IMR-90 (cell line): Measurements from ENCODE around the gene MACF1. TPM values are rescaled to one million over a fixed set of nuclear protein-coding genes. Genes with fewer than 3 reads are reported as not detected.

Experiments used
- ATAC-seq: fragments of 200-7000 bp; cut with Tn5 transposase; 2 replicates; pipeline ENCODE4 v1.9.1; 2020; ENCODE audit warnings: low read depth, mild to moderate bottlenecking, moderate library complexity
- BruUV-seq: library from RNA; stranded (reverse); fragments of 400-500 nt; replicated peaks from 2 replicates; lab custom pipeline; 2021; lab: Mats Ljungman, UMichigan
- CTCF ChIA-PET: fragments of 300-600 bp; formaldehyde crosslinking; extraction: SDS; loops from one replicate; lab custom pipeline; 2021; ENCODE audit warnings: antibody characterized with exemption; lab: Yijun Ruan, JAX
- POLR2A ChIA-PET: fragments of 300-600 bp; sonication (Branson Sonifier 250); formaldehyde crosslinking; loops from one replicate; lab custom pipeline; 2022; ENCODE audit warnings: antibody characterized with exemption; ENCODE audit not compliant: unreplicated experiment; lab: Charles Lee
- DNase-seq: peaks from one replicate; pipeline ENCODE4 v3.0.0; 2013
- H2AFZ ChIP-seq: replicated peaks from 2 replicates; pipeline ENCODE3; 2013; ENCODE audit warnings: low read length, mild to moderate bottlenecking; ENCODE audit not compliant: poor library complexity
- H2AK5ac ChIP-seq: 2 replicates; pipeline ENCODE4 v1.6.1; 2013; ENCODE audit warnings: low read depth, low read length, inconsistent platforms
- H2AK9ac ChIP-seq: replicated peaks from 2 replicates; pipeline ENCODE3; 2013; ENCODE audit warnings: mild to moderate bottlenecking, low read depth, low read length, moderate library complexity; ENCODE audit not compliant: poor library complexity
- H2BK120ac ChIP-seq: 2 replicates; pipeline ENCODE4 v1.6.1; 2013; ENCODE audit warnings: low read depth, low read length, inconsistent platforms
- H2BK15ac ChIP-seq: 3 replicates; pipeline ENCODE4 v1.6.1; 2013; ENCODE audit warnings: low read depth, low read length, inconsistent platforms
- H2BK20ac ChIP-seq: 2 replicates; pipeline ENCODE4 v1.6.1; 2013; ENCODE audit warnings: low read depth, mild to moderate bottlenecking, inconsistent platforms, low read length, moderate library complexity
- H2BK5ac ChIP-seq: 2 replicates; pipeline ENCODE4 v1.6.1; 2013; ENCODE audit warnings: mild to moderate bottlenecking, low read depth, low read length, inconsistent platforms; ENCODE audit not compliant: poor library complexity, severe bottlenecking
- H3K14ac ChIP-seq: replicated peaks from 2 replicates; pipeline ENCODE4 v1.6.1; 2013; ENCODE audit warnings: low read depth, low read length, inconsistent platforms
- H3K18ac ChIP-seq: 2 replicates; pipeline ENCODE4 v1.6.1; 2013; ENCODE audit warnings: low read depth, low read length, control low read depth
- H3K23ac ChIP-seq: 2 replicates; pipeline ENCODE4 v1.6.1; 2013; ENCODE audit warnings: low read depth, low read length, inconsistent platforms
- H3K27ac ChIP-seq: 2 replicates; pipeline ENCODE4 v1.5.1; 2013; ENCODE audit warnings: mild to moderate bottlenecking, control low read depth, low read length; ENCODE audit not compliant: insufficient read depth
- H3K27me3 ChIP-seq: 2 replicates; pipeline ENCODE4 v1.6.1; 2013; ENCODE audit warnings: low read length; ENCODE audit not compliant: control insufficient read depth, insufficient read depth
- H3K36me3 ChIP-seq: 2 replicates; pipeline ENCODE4 v1.6.1; 2013; ENCODE audit warnings: low read length, mixed read lengths; ENCODE audit not compliant: control insufficient read depth, insufficient read depth
- H3K4ac ChIP-seq: 2 replicates; pipeline ENCODE4 v1.6.1; 2013; ENCODE audit warnings: low read depth, low read length, inconsistent platforms
- H3K4me1 ChIP-seq: 2 replicates; pipeline ENCODE4 v1.6.1; 2013; ENCODE audit warnings: low read length, mixed read lengths; ENCODE audit not compliant: control insufficient read depth, insufficient read depth
- H3K4me2 ChIP-seq: 2 replicates; pipeline ENCODE4 v1.6.1; 2013; ENCODE audit warnings: low read depth, mild to moderate bottlenecking, control low read depth, low read length, moderate library complexity
- H3K4me3 ChIP-seq: 2 replicates; pipeline ENCODE4 v1.5.1; 2013; ENCODE audit warnings: low read depth, mild to moderate bottlenecking, control low read depth, low read length, moderate library complexity; ENCODE audit not compliant: insufficient read depth
- H3K56ac ChIP-seq: 2 replicates; pipeline ENCODE4 v1.6.1; 2013; ENCODE audit warnings: low read length, inconsistent platforms; ENCODE audit not compliant: insufficient read depth; ENCODE audit errors: extremely low read depth
- H3K79me1 ChIP-seq, 2 experiments: 2 replicates each; pipeline ENCODE4 v1.6.1; 2013; ENCODE audit warnings: low read length in 2 of 2, inconsistent platforms in 1 of 2, low read depth in 1 of 2
- H3K9ac ChIP-seq: 2 replicates; pipeline ENCODE4 v1.6.1; 2013; ENCODE audit warnings: low read depth, low read length, control low read depth
- H3K9me1 ChIP-seq: 2 replicates; pipeline ENCODE4 v1.6.1; 2013; ENCODE audit warnings: low read length, inconsistent platforms; ENCODE audit not compliant: insufficient read depth
- H3K9me3 ChIP-seq: 2 replicates; pipeline ENCODE4 v1.6.1; 2013; ENCODE audit warnings: low read length; ENCODE audit not compliant: control insufficient read depth, insufficient read depth
- H4K20me1 ChIP-seq: 2 replicates; pipeline ENCODE4 v1.6.1; 2013; ENCODE audit warnings: low read length, inconsistent platforms; ENCODE audit not compliant: insufficient read depth
- H4K5ac ChIP-seq: 2 replicates; pipeline ENCODE4 v1.6.1; 2013; ENCODE audit warnings: mild to moderate bottlenecking, low read depth, low read length, control low read depth
- H4K8ac ChIP-seq, 2 experiments: 2 replicates each; pipeline ENCODE4 v1.6.1; 2013; ENCODE audit warnings: low read depth in 2 of 2, low read length in 2 of 2, control low read depth in 1 of 2, inconsistent platforms in 1 of 2
- H4K91ac ChIP-seq: 2 replicates; pipeline ENCODE4 v1.6.1; 2013; ENCODE audit warnings: low read depth, low read length, inconsistent platforms; ENCODE audit not compliant: insufficient read depth
- NFE2L2 ChIP-seq: fragments of 150-350 bp; IDR thresholded peaks from 2 replicates; pipeline ENCODE4 v1.6.1; 2016; ENCODE audit warnings: low read depth, mild to moderate bottlenecking, low read length
- WGBS, 2 experiments: methylation state at CpG; one replicate each; pipeline versions ENCODE4 v1.1.5 to v1.1.7; 2013; ENCODE audit warnings: missing lambda C conversion rate in 2 of 2; ENCODE audit not compliant: insufficient read length in 1 of 2; ENCODE audit errors: extremely low coverage in 2 of 2; 5-methylcytosine and 5-hydroxymethylcytosine counted together
- dilution Hi-C: fragments of 300-500 bp; cut with HindIII; formaldehyde crosslinking; loops from one replicate; pipeline ENCODE4 v1.14.3; 2018; ENCODE audit warnings: low sequenced_read_pairs; ENCODE audit not compliant: unreplicated experiment
- in situ Hi-C: fragments of 300-500 bp; cut with MboI; formaldehyde crosslinking; loops from 3 replicates; pipeline ENCODE4 v1.14.3; 2019; ENCODE audit warnings: low sequenced_read_pairs, inconsistent platforms, mixed read lengths
- intact Hi-C: fragments of 100-400 bp; cut with micrococcal nuclease; formaldehyde crosslinking; loops from 2 replicates; pipeline ENCODE4 v1.10.0; 2022
- polyA plus RNA-seq, 3 experiments: library from polyadenylated mRNA; depleted of rRNA; stranded (reverse); fragments of >200 nt; gene quantifications; 2 replicates each; pipeline ENCODE4 v1.2.3, GENCODE V29; 2012; ENCODE audit warnings: low replicate concordance in 1 of 3
- total RNA-seq: library from RNA; depleted of rRNA; stranded (reverse); fragments of >200 nt; gene quantifications from 2 replicates; pipeline ENCODE4 v1.2.3, GENCODE V29; 2012

The MACF1 gene
- total and polyA plus RNA-seq, 2 of the 4 experiments (the other 2 are of a cell fraction): 67.6 to 369 TPM

DNA sequence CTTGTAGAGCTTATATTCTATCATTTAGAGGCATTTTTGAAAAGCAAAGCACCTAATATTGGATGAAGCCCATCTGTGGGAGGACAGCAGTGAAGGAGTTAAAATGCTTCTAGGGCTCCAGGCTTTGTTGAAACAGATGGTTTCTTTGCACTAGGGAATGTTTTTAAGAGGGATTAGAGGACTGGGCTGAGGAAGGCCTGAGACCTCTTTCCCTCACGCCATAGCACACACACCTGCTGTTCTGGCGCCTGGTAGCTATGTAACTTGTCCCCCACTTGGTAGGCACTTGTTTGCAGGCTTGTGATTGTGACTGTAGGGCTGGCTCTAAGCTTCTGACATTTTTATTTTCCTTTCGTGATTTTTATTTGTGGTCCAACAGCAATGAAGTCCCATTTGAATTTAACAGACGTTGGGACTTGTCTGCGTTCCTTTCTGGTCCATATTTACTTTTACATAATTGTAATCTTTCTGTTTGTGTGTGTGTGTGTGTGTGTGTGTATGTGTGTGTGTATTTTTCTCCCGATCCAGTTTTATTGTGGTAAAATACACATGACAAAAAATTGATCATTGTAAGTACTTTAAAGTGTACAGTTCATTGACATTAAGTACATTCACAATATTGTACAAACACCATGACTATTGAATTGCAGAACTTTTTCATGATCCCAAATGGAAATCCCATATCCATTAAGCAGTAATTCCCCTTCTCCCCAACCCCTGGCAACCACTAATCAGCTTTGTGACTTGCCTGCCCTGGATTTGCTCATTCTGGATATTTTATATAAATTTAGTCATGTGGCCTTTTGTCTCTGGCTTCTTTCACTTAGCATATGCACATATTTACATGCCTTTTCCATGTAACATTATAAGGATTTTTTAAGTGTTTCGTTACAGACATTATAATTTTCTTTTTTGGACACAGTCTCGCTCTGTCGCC, 33.5 kb upstream of the MACF1 start:
- H3K9me3 ChIP-seq: no peaks in the 10 kb centered on the region
- no peak overlapping the region for H2BK5ac ChIP-seq
- no TSS peak for BruUV-seq
- no peak overlapping the region for H4K91ac ChIP-seq
- no peak overlapping the region for H2BK20ac ChIP-seq
- no peak overlapping the region for H3K4me3 ChIP-seq
- peaks cover 9% of the 10 kb centered on the region for H4K20me1 ChIP-seq
- H3K27me3 ChIP-seq: no peaks in the 10 kb centered on the region
- H3K18ac ChIP-seq: no peak overlapping the region
- no peak overlapping the region for H3K14ac ChIP-seq
- H4K5ac ChIP-seq: no peak overlapping the region
- H2AK9ac ChIP-seq: peak overlapping the region; percentile 48
- H2BK120ac ChIP-seq: no peak overlapping the region
- no peak overlapping the region for H3K9ac ChIP-seq
- peaks cover 17 to 71% of the 10 kb centered on the region in 2 experiments for H3K79me1 ChIP-seq
- H2BK15ac ChIP-seq: no peak overlapping the region
- peaks cover 14% of the 10 kb centered on the region; the same call in 1 of the 2 replicates for H3K9me1 ChIP-seq
- WGBS, 2 experiments: 100% methylated on average over 2 of the region's 9 CpGs; no CpG with 5 or more reads in 1 of the 2 experiments
- intact Hi-C loops: no loop called here
- peak overlapping the region; percentile 8; the same call in 1 of the 2 replicates for H2AK5ac ChIP-seq
- no peak overlapping the region; a peak in 1 of 4 replicates for H4K8ac ChIP-seq
- H3K27ac ChIP-seq: no peak overlapping the region
- H3K56ac ChIP-seq: no peak overlapping the region
- H3K23ac ChIP-seq: no peak overlapping the region
- H3K4me1 ChIP-seq: peaks cover 22% of the 10 kb centered on the region
- no peak overlapping the region for H3K4ac ChIP-seq
- dilution Hi-C loops: no loop called here
- DNase-seq (peak; percentile 51), ATAC-seq (peak; percentile 57; the same call in 1 of the 2 replicates)
- no peaks in the 10 kb centered on the region for H3K36me3 ChIP-seq
- ChIA-PET CTCF (interaction anchor here (1.4 kb wide), 1 partner anchor 21 kb away, joined by 4 read pairs; no protein-coding TSS in a partner anchor), POLR2A (interaction anchor here (1.0 kb wide), 1 partner anchor 29 kb away, joined by 3 read pairs; no protein-coding TSS in a partner anchor)
- no peak overlapping the region for H2AFZ ChIP-seq
- no peak for TF ChIP-seq NFE2L2
- H3K4me2 ChIP-seq: no peak overlapping the region
- in situ Hi-C loops: no loop called here
